SK-N-SH treated with all-trans-retinoic acid at 6 μM for 48 hours (cell line): Measurements from ENCODE around the gene MTFR1L.

Source experiments
- ATAC-seq: fragments of 200-7000 bp; cut with Tn5 transposase; 3 replicates; pipeline ENCODE4 v1.9.1; 2020; ENCODE audit warnings: mild to moderate bottlenecking, moderate library complexity
- ARNTL ChIP-seq: fragments of 450-650 bp; formaldehyde crosslinking; IDR thresholded peaks from 2 replicates; pipeline ENCODE4 v1.5.0; 2020; ENCODE audit warnings: low read depth, mild to moderate bottlenecking, moderate library complexity, borderline replicate concordance
- BACH2 ChIP-seq: fragments of 250-450 bp; sonication (Bioruptor Pico); IDR thresholded peaks from 2 replicates; pipeline ENCODE4 v1.9.0; 2021; ENCODE audit warnings: mild to moderate bottlenecking, borderline replicate concordance
- CREB5 ChIP-seq: fragments of 250-450 bp; sonication (Bioruptor Pico); IDR thresholded peaks from 2 replicates; pipeline ENCODE4 v1.5.1; 2020; ENCODE audit warnings: low read depth, mild to moderate bottlenecking, moderate library complexity
- CSDC2 ChIP-seq: fragments of 250-450 bp; sonication (Bioruptor Pico); IDR thresholded peaks from 2 replicates; pipeline ENCODE4 v1.5.0; 2020; ENCODE audit warnings: mild to moderate bottlenecking, moderate library complexity
- GLIS3 ChIP-seq: fragments of 250-450 bp; sonication (Bioruptor Pico); IDR thresholded peaks from 2 replicates; pipeline ENCODE4 v1.5.0; 2020; ENCODE audit warnings: mild to moderate bottlenecking, moderate library complexity
- OSR1 ChIP-seq: fragments of 250-450 bp; sonication (Bioruptor Pico); IDR thresholded peaks from 2 replicates; pipeline ENCODE4 v1.8.0; 2022; ENCODE audit warnings: moderate library complexity, mild to moderate bottlenecking, inconsistent platforms
- POU6F1 ChIP-seq: fragments of 250-450 bp; sonication (Bioruptor Pico); IDR thresholded peaks from 2 replicates; pipeline ENCODE4 v1.8.0; 2021; ENCODE audit warnings: low read depth, mild to moderate bottlenecking, moderate library complexity, borderline replicate concordance
- PPARA ChIP-seq: fragments of 250-450 bp; sonication (Bioruptor Pico); IDR thresholded peaks from 2 replicates; pipeline ENCODE4 v1.5.0; 2020; ENCODE audit warnings: mild to moderate bottlenecking, borderline replicate concordance
- RARB ChIP-seq: fragments of 250-450 bp; sonication (Bioruptor Pico); IDR thresholded peaks from 2 replicates; pipeline ENCODE4 v1.8.0; 2021; ENCODE audit warnings: mild to moderate bottlenecking, moderate library complexity
- SNAI2 ChIP-seq: fragments of 250-450 bp; sonication (Bioruptor Pico); IDR thresholded peaks from 2 replicates; pipeline ENCODE4 v1.5.0; 2020; ENCODE audit warnings: mild to moderate bottlenecking, moderate library complexity
- TCF4 ChIP-seq: fragments of 250-450 bp; sonication (Bioruptor Pico); IDR thresholded peaks from 2 replicates; pipeline ENCODE4 v1.8.0; 2021; ENCODE audit warnings: mild to moderate bottlenecking, moderate library complexity, borderline replicate concordance
- TOX ChIP-seq: fragments of 250-450 bp; sonication (Bioruptor Pico); IDR thresholded peaks from 2 replicates; pipeline ENCODE4 v1.8.0; 2021; ENCODE audit warnings: mild to moderate bottlenecking, moderate library complexity, borderline replicate concordance
- TSHZ2 ChIP-seq: fragments of 250-450 bp; sonication (Bioruptor Pico); IDR thresholded peaks from 2 replicates; pipeline ENCODE4 v1.5.0; 2020; ENCODE audit warnings: mild to moderate bottlenecking, moderate library complexity
- ZC3H10 ChIP-seq: fragments of 250-450 bp; sonication (Bioruptor Pico); IDR thresholded peaks from 2 replicates; pipeline ENCODE4 v1.5.1; 2021; ENCODE audit warnings: mild to moderate bottlenecking, moderate library complexity
- ZFP3 ChIP-seq: fragments of 250-450 bp; sonication (Bioruptor Pico); IDR thresholded peaks from 2 replicates; pipeline ENCODE4 v1.5.0; 2020; ENCODE audit warnings: mild to moderate bottlenecking, moderate library complexity
- ZNF565 ChIP-seq: fragments of 450-650 bp; formaldehyde crosslinking; conservative IDR thresholded peaks from 2 replicates; pipeline ENCODE4 v1.5.0; 2020; ENCODE audit warnings: low read depth, mild to moderate bottlenecking, moderate library complexity
- ZNF70 ChIP-seq: fragments of 450-650 bp; formaldehyde crosslinking; IDR thresholded peaks from 2 replicates; pipeline ENCODE4 v1.5.0; 2020; ENCODE audit warnings: mild to moderate bottlenecking, moderate library complexity
- TF ChIP-seq, protein P1 (sequence below): fragments of 250-450 bp; sonication (Bioruptor Pico); IDR thresholded peaks from 2 replicates; pipeline ENCODE4 v1.8.0; 2020; ENCODE audit warnings: mild to moderate bottlenecking, moderate library complexity, borderline replicate concordance

The MTFR1L gene

DNA sequence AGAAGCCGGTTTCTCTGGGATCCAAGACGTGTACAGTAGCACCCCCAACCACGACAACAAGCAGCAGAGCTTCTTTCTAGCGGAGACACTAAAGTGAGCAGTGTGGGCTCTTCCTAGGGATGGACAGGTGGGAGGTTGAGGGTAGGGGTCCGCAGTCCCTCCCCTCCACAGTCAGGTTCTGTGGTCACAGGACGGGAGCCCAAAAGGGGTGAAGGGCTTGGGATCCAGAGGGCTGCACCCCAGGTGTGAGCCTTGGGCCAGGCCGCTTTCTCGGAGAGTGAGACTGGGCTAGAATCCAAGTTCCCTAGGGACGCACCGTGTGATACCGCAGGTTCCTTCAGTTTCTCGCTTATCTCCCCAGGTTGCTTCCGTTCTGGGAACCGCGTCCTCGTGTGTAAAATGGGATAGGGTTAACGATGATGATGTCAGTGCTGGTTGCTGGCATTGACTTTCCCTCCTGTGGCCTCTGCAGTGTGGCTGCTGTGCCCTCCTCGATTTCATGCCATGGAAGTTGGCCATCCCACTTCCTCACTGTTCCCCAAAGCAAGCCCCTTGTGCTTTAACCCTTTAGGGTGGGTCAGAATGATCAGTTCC, 37.0 kb upstream of the MTFR1L start:
- TF ChIP-seq POU6F1: no peak
- TF ChIP-seq GLIS3 (CRISPR knock-in tag): no peak
- no peak for TF ChIP-seq ZNF70 (CRISPR knock-in tag)
- TF ChIP-seq ZNF565: no peak
- no peak for TF ChIP-seq ZFP3 (CRISPR knock-in tag)
- no peak for TF ChIP-seq OSR1 (CRISPR knock-in tag)
- TF ChIP-seq CREB5: no peak
- ATAC-seq: no peak

GRCh38 chr1:25784575-25785051, 35.1 kb upstream of the MTFR1L start:
- TF ChIP-seq ZNF70 (CRISPR knock-in tag) (no peak), ZC3H10 (CRISPR knock-in tag) (no peak), ARNTL (no peak), ZFP3 (CRISPR knock-in tag) (no peak), CREB5 (no peak), ZNF565 (no peak), POU6F1 (no peak), BACH2 (no peak), TSHZ2 (no peak; the same call in 1 of the 2 replicates), TCF4 (CRISPR knock-in tag) (no peak), SNAI2 (no peak), TOX (CRISPR knock-in tag) (no peak)
- TF ChIP-seq, protein P1, sequence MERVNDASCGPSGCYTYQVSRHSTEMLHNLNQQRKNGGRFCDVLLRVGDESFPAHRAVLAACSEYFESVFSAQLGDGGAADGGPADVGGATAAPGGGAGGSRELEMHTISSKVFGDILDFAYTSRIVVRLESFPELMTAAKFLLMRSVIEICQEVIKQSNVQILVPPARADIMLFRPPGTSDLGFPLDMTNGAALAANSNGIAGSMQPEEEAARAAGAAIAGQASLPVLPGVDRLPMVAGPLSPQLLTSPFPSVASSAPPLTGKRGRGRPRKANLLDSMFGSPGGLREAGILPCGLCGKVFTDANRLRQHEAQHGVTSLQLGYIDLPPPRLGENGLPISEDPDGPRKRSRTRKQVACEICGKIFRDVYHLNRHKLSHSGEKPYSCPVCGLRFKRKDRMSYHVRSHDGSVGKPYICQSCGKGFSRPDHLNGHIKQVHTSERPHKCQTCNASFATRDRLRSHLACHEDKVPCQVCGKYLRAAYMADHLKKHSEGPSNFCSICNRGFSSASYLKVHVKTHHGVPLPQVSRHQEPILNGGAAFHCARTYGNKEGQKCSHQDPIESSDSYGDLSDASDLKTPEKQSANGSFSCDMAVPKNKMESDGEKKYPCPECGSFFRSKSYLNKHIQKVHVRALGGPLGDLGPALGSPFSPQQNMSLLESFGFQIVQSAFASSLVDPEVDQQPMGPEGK: no peak
- TF ChIP-seq, all 23 proteins: peak for 0
- no peak for ATAC-seq

GRCh38 chr1:25785333-25786067, 34.3 kb upstream of the MTFR1L start:
- TF ChIP-seq, protein P1: no peak
- TF ChIP-seq TCF4 (CRISPR knock-in tag): no peak
- no peak for TF ChIP-seq PPARA (CRISPR knock-in tag)
- no peak for TF ChIP-seq CSDC2 (CRISPR knock-in tag)
- TF ChIP-seq OSR1 (CRISPR knock-in tag): no peak
- TF ChIP-seq RARB (CRISPR knock-in tag): no peak
- no peak for TF ChIP-seq ZNF565
- no peak for ATAC-seq
